Upper lobe of left lung (tissue), 4 donors: ENCODE data around the gene ZFHX3.

ENCODE experiments used
- EP300 ChIP-seq, 4 donors: sonication (generic); formaldehyde crosslinking; IDR thresholded peaks; one replicate each; pipeline ENCODE4 v1.5.1; 2017; ENCODE audit warnings: antibody characterized with exemption in 4 of 4, control low read depth in 2 of 4
- TF ChIP-seq, protein P1 (sequence below), 6 experiments: fragments of 450-650 bp in 4 of 6; fragments of 200-600 bp in 2 of 6; sonication (generic) in 2 of 6; IDR thresholded peaks; one replicate each; pipeline ENCODE4 v1.5.1; 2016 to 2019; ENCODE audit warnings: antibody characterized with exemption in 6 of 6

GRCh38 chr16:73065632-73066330 lies 17.9 kb upstream of the ZFHX3 start:
- TF ChIP-seq, protein P1, sequence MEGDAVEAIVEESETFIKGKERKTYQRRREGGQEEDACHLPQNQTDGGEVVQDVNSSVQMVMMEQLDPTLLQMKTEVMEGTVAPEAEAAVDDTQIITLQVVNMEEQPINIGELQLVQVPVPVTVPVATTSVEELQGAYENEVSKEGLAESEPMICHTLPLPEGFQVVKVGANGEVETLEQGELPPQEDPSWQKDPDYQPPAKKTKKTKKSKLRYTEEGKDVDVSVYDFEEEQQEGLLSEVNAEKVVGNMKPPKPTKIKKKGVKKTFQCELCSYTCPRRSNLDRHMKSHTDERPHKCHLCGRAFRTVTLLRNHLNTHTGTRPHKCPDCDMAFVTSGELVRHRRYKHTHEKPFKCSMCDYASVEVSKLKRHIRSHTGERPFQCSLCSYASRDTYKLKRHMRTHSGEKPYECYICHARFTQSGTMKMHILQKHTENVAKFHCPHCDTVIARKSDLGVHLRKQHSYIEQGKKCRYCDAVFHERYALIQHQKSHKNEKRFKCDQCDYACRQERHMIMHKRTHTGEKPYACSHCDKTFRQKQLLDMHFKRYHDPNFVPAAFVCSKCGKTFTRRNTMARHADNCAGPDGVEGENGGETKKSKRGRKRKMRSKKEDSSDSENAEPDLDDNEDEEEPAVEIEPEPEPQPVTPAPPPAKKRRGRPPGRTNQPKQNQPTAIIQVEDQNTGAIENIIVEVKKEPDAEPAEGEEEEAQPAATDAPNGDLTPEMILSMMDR (IDR thresholded peaks at IDR 0.05) = peak in 1 of 6 experiments; percentile 11
- TF ChIP-seq EP300 (IDR thresholded peaks at IDR 0.05) = no peak
